Measurements from ENCODE around the gene TMEM123. TPM values are rescaled to one million over a fixed set of nuclear protein-coding genes. Genes with fewer than 3 reads are reported as not detected.

The TMEM123 gene
- total RNA-seq, 4 donors from 2014 or later: 52.6 to 147 (median 101) TPM

DNA sequence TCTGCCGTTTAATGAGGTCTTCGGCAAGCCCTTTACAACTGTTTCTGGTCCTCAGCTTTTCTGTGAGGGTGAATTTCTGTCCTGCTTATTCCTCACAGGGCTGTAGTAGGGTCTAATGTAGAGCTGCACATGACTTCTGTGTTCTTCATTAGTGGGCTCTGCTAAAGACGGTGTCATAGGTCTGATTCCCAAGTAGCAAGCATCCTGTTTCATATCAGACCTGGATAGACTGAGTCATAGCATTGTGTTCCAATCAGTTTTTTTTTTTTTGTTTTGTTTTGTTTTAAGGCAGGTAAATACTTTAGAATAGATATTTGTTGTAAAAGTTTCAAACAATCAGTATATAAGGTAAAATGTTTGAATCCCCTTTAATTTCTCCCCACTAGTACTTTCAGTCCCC is 70.2 kb downstream of the TMEM123 start:
- TF ChIP-seq, protein P1, sequence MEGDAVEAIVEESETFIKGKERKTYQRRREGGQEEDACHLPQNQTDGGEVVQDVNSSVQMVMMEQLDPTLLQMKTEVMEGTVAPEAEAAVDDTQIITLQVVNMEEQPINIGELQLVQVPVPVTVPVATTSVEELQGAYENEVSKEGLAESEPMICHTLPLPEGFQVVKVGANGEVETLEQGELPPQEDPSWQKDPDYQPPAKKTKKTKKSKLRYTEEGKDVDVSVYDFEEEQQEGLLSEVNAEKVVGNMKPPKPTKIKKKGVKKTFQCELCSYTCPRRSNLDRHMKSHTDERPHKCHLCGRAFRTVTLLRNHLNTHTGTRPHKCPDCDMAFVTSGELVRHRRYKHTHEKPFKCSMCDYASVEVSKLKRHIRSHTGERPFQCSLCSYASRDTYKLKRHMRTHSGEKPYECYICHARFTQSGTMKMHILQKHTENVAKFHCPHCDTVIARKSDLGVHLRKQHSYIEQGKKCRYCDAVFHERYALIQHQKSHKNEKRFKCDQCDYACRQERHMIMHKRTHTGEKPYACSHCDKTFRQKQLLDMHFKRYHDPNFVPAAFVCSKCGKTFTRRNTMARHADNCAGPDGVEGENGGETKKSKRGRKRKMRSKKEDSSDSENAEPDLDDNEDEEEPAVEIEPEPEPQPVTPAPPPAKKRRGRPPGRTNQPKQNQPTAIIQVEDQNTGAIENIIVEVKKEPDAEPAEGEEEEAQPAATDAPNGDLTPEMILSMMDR (IDR thresholded peaks at IDR 0.05; ENCODE audit: low read depth): no peak

DNA sequence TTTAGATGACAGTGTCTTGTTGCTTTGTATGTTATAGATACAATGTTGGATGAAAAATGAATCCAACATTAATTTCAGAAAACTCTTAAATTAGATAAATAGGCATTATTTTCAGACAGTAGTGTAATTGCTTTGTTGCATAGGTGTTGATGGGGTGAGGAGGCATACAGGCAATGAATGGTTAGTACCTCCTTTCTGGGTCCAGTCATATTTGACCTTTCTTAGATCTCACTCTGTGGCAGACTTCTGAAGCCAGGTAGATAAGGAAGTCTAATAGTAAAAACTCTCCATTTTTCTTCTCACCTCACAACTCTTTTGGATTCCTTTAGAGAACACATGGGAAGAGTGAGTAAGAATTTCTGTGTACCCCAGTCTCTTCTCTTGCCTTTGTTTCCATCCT is 73.7 kb downstream of the TMEM123 start:
- TF ChIP-seq, protein P1 (IDR thresholded peaks at IDR 0.05; ENCODE audit: low read depth): no peak

DNA sequence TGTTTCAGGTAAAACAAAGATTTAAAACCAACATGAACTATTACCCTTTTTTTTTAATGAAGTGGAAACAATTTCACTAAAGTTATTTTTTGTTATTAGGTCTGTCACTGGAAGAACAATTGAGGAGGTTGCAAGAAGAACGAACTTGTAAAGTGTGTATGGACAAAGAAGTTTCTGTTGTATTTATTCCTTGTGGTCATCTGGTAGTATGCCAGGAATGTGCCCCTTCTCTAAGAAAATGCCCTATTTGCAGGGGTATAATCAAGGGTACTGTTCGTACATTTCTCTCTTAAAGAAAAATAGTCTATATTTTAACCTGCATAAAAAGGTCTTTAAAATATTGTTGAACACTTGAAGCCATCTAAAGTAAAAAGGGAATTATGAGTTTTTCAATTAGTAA is 74.7 kb downstream of the TMEM123 start:
- TF ChIP-seq, protein P1 (IDR thresholded peaks at IDR 0.05; ENCODE audit: low read depth): no peak

DNA sequence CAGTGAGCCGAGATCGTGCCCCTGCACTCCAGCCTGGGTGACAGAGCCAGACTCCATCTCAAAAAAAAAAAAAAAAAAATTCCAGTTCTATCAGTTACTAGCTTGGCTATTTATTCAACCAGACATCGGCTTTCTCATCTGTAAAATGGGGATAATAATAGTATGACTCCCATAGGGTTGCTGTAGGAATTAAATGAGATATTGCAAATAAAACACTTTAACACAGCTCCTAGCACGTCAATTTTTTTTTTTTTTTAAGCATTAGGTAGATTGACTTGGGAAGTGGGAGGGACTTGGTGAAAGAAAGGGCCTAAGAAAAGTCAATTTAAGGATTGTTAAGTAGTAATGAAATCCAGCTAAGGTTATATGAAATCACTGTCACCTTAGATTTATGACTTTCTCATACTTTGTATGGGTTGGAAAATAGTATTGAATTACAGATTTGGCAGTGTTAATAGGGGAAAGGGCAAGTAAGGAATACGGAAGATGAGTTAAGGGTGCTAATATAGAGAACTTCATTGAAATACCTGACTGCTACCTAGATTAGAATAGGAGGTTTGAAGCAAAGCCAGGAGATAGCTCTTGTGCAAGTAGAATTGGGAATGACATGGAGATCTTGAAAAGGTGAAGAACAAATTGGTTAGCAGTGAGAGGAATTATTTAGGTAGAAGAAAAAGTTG is 76.7 kb downstream of the TMEM123 start:
- TF ChIP-seq, protein P1 (IDR thresholded peaks at IDR 0.05; ENCODE audit: low read depth): no peak

DNA sequence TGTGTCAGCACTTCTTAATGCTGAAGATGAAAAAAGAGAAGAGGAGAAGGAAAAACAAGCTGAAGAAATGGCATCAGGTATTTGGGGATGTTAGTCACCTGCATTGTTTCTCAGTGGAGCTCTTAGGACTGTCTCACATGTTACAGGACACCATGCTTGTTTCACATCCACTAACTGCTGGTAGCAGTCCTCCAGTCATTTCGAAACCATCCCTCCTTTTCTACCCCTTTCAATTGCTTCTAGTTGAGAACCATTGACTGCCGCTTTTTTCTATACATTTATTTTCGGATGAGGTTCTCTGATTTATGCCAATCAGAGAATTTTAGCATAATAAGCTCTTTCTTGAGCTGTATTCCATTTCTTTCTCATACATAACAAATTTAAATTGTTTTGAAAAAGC is 84.1 kb downstream of the TMEM123 start:
- TF ChIP-seq, protein P1 (IDR thresholded peaks at IDR 0.05; ENCODE audit: low read depth): no peak

DNA sequence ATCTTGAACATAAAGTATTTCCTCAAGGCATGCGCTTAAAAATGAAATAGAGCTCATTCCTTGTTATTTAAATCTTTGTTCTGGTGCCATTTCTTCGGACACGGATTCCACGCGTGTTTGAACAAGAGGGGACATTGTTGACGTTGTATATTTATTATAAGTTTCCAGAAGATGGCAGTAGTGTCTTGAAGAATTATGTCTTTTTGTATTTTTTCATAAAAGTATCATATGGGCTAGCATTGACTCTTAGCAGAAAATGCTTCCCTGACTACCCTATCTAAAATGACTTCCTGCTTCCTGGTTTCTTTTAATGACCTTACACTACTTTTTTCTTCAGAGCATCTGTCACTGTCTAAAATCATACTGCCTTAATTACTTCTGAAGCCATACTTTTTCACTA is 85.2 kb downstream of the TMEM123 start:
- TF ChIP-seq, protein P1 (IDR thresholded peaks at IDR 0.05; ENCODE audit: low read depth): no peak

DNA sequence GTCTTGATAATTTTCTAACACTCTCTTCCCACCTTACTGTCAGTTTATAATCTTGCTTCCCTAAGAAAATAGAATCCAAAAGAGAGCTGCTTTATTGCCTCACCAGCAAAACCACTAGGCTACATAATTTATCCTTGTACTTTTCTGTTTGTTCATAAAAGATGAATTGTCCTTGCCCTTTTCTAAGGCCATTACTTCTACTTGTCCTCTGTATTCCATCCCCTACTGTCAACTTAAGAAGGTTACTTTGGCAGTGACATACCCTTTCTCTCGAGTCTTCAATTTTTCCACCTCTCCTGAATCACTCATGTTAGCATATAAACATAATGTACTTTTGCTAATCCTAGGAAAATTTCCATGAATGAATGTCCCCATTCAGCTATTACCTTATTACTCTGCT is 87.6 kb downstream of the TMEM123 start:
- TF ChIP-seq, protein P1 (IDR thresholded peaks at IDR 0.05; ENCODE audit: low read depth): no peak
